ENCODE data around the gene SCN1B.

GRCh38 chr19:34984287-34984686 is 46.0 kb upstream of the SCN1B start:
- TF ChIP-seq CTCF (IDR thresholded peaks at IDR 0.05) = no peak
- TF ChIP-seq POLR2A (IDR thresholded peaks at IDR 0.05) = no peak
- TF ChIP-seq EP300 (IDR thresholded peaks at IDR 0.05) = no peak
